GM19395 (cell line): Measurements from ENCODE around the gene RPEL1.

Experiments used
- ATAC-seq: cut with Tn5 transposase; IDR thresholded peaks from one replicate; pipeline ENCODE4 v1.9.1; 2021; ENCODE audit warnings: mild to moderate bottlenecking, moderate library complexity; ENCODE audit not compliant: unreplicated experiment

RPEL1 gene

GRCh38 chr10:103278537-103278823, 32.8 kb downstream of the RPEL1 start:
- no peak for ATAC-seq

GRCh38 chr10:103278862-103279298, 33.2 kb downstream of the RPEL1 start:
- no peak for ATAC-seq

- ATAC-seq = no peak
Observed at GRCh38 chr10:103280031-103280430, 34.3 kb downstream of the RPEL1 start.

GRCh38 chr10:103280506-103280905, 34.8 kb downstream of the RPEL1 start:
- ATAC-seq = no peak

GRCh38 chr10:103281753-103282152, 36.1 kb downstream of the RPEL1 start:
- no peak for ATAC-seq

- ATAC-seq = no peak
Observed at GRCh38 chr10:103282961-103283360, 37.3 kb downstream of the RPEL1 start.

- no peak for ATAC-seq
Observed at GRCh38 chr10:103284170-103284569, 38.5 kb downstream of the RPEL1 start.

GRCh38 chr10:103287992-103288391, 42.3 kb downstream of the RPEL1 start:
- no peak for ATAC-seq

GRCh38 chr10:103291588-103291987, 45.9 kb downstream of the RPEL1 start:
- ATAC-seq = no peak

- ATAC-seq = no peak
Observed at GRCh38 chr10:103295374-103296015, 49.8 kb downstream of the RPEL1 start.
